NCI-H2227 treated with DMSO at 0.1 percent for 48 hours (cell line): ENCODE measurements around the gene ATXN2.
"Not testable (repeated sequence)": the region's sequence is repeated elsewhere in the genome, so short reads cannot be mapped to it uniquely, and the experiment has no call there.

Experiments used
- DNase-seq: peaks from one replicate; lab custom pipeline; 2025; lab: John Stamatoyannopoulos, UW

The ATXN2 gene

GRCh38 chr12:111404362-111405148 lies 194.6 kb downstream of the ATXN2 start:
- DNase-seq = no peak

DNA sequence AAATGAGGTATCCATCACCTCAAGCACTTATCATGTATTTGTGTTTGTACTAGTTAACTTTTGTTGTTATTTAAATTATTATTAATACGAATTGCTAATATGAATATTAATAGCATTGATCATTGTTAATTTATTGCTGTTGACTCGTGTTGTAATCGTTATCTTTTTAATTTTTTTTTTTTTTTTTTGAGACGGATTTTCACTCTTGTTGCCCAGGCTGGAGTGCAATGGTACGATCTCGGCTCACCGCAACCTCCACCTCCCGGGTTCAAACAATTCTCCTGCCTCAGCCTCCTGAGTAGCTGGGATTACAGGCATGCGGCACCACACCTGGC lies 196.7 kb downstream of the ATXN2 start:
- DNase-seq = not testable (repeated sequence)
